ENCODE measurements around the gene KPNA5. TPM values are rescaled to one million over a fixed set of nuclear protein-coding genes. Genes with fewer than 3 reads are reported as not detected.
"Not testable (repeated sequence)": the region's sequence is repeated elsewhere in the genome, so short reads cannot be mapped to it uniquely, and the experiment has no call there.

KPNA5 gene
- total RNA-seq, 4 donors from 2014 or later = 9.8 to 16.8 (median 13.4) TPM

DNA sequence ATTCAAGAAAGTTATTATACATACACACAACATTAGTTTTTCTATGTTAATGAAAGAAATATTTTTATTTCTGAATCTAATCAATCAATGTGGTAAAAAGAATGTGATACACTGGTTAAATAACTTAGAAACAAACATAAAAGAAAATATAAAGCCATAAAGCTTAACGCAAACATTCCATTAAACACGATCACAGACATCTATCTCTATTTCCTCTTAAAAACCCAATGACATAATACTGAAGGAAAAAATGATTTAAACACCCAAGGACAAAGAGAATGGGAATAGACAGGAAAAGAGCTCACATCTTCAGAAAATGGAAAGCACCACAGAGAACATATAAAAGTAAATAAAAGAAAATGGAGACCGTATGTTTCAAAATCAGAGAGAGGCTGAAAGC is 31.9 kb upstream of the KPNA5 start:
- Histone ChIP-seq H3K36me3 (peaks cover 0 to 36% of the 10 kb centered on the region in 2 donors), H3K27me3 (no peaks in the 10 kb centered on the region)
- WGBS, 2 donors (ENCODE audit: low coverage in 1 of 2) = 83 to 92% methylated on average over 3 of the region's 3 CpGs

GRCh38 chr6:116651916-116652315 is 29.1 kb upstream of the KPNA5 start:
- H3K27ac ChIP-seq = no peak overlapping the region
- WGBS, 2 donors (ENCODE audit: low coverage in 1 of 2) = 85 to 86% methylated on average over 4 of the region's 4 CpGs
- H3K36me3 ChIP-seq = peaks cover 0 to 43% of the 10 kb centered on the region in 2 donors
- no peak for TF ChIP-seq POLR2A (IDR thresholded peaks at IDR 0.05)
- TF ChIP-seq CTCF (IDR thresholded peaks at IDR 0.05) = no peak
- TF ChIP-seq POLR2AphosphoS5 (IDR thresholded peaks at IDR 0.05) = no peak
- H3K4me3 ChIP-seq = no peak overlapping the region
- H3K9me3 ChIP-seq = no peaks in the 10 kb centered on the region
- ATAC-seq = no peak
- no peaks in the 10 kb centered on the region for H3K4me1 ChIP-seq
- H3K27me3 ChIP-seq = no peaks in the 10 kb centered on the region

More for the DNA sequence above, 31.9 kb upstream of the KPNA5 start:
- no peak for TF ChIP-seq EP300 (IDR thresholded peaks at IDR 0.05)
- TF ChIP-seq POLR2A (IDR thresholded peaks at IDR 0.05) = no peak
- no peak for TF ChIP-seq CTCF (IDR thresholded peaks at IDR 0.05)
- no peaks in the 10 kb centered on the region for H3K4me1 ChIP-seq
- H3K4me3 ChIP-seq = no peak overlapping the region
- H3K9me3 ChIP-seq = no peaks in the 10 kb centered on the region
- no peak overlapping the region for H3K27ac ChIP-seq
- no peak for ATAC-seq

GRCh38 chr6:116661594-116661993 is 19.4 kb upstream of the KPNA5 start:
- no peak overlapping the region for H3K27ac ChIP-seq
- TF ChIP-seq CTCF (IDR thresholded peaks at IDR 0.05) = no peak
- TF ChIP-seq POLR2AphosphoS5 (IDR thresholded peaks at IDR 0.05) = no peak
- no peak for TF ChIP-seq EP300 (IDR thresholded peaks at IDR 0.05)
- no peak for TF ChIP-seq POLR2A (IDR thresholded peaks at IDR 0.05)
- H3K9me3 ChIP-seq = no peaks in the 10 kb centered on the region
- no peaks in the 10 kb centered on the region for H3K27me3 ChIP-seq
- peaks cover 0 to 27% of the 10 kb centered on the region in 2 donors for H3K36me3 ChIP-seq
- H3K4me1 ChIP-seq = peaks cover 0 to 25% (median 3%) of the 10 kb centered on the region in 3 donors
- no peak overlapping the region for H3K4me3 ChIP-seq
- ATAC-seq = no peak

DNA sequence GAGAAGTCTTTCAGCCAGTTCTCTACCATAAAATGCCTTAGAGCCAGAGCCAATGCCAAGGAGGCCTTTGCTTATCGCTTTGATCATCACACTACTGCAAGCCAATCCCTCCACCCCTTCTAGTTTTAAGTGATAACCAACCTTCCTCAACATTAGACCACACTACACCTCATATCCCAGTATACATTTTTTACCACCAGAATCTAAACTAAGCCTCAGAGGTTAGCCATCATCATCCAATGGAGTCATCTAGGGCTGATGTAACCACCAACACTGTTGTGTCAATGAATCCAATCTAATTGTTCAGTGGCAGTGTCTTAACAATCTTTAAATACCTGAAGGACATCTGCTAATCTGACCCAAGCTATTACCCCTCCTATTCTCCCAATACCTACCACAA is 18.8 kb upstream of the KPNA5 start:
- no peak for ATAC-seq
- H3K4me1 ChIP-seq = peaks cover 0 to 31% (median 4%) of the 10 kb centered on the region in 3 donors
- H3K9me3 ChIP-seq = no peaks in the 10 kb centered on the region
- H3K4me3 ChIP-seq = no peak overlapping the region
- peaks cover 0 to 22% of the 10 kb centered on the region in 2 donors for H3K36me3 ChIP-seq
- TF ChIP-seq POLR2A (IDR thresholded peaks at IDR 0.05) (no peak), CTCF (IDR thresholded peaks at IDR 0.05) (no peak), EP300 (IDR thresholded peaks at IDR 0.05) (no peak), POLR2AphosphoS5 (IDR thresholded peaks at IDR 0.05) (no peak)
- no peak overlapping the region for H3K27ac ChIP-seq
- H3K27me3 ChIP-seq = no peaks in the 10 kb centered on the region
- 100% methylated on average over 1 of the region's 1 CpG for WGBS, 2 donors (ENCODE audit: low coverage in 1 of 2)

DNA sequence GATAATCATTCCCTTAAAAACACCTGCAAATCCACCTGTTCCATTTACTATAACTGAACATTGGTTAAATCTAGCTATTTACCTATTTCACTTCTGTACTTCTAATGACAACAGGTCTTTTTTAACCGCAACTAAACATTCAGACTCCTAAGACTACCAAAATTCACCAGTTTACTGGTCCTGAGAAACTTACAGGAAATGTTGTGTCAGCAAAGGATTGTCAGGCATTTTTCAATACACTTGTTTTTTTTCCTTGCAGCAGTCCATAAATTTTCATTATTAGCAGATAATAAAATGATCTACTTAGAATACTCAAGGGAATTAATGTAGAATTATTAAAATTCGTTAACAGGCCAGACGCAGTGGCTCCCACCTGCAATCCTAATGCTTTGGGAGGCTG is 17.7 kb upstream of the KPNA5 start:
- H3K27me3 ChIP-seq = no peaks in the 10 kb centered on the region
- peaks cover 0 to 11% of the 10 kb centered on the region in 2 donors for H3K36me3 ChIP-seq
- H3K9me3 ChIP-seq = no peaks in the 10 kb centered on the region
- TF ChIP-seq CTCF (IDR thresholded peaks at IDR 0.05) (no peak), POLR2AphosphoS5 (IDR thresholded peaks at IDR 0.05) (no peak), POLR2A (IDR thresholded peaks at IDR 0.05) (no peak), EP300 (IDR thresholded peaks at IDR 0.05) (no peak)
- WGBS, 2 donors (ENCODE audit: low coverage in 1 of 2) = 94 to 100% methylated on average over 2 to 3 of the region's 3 CpGs
- no peak overlapping the region for H3K4me3 ChIP-seq
- H3K27ac ChIP-seq = no peak overlapping the region
- no peak for ATAC-seq
- peaks cover 2 to 43% (median 7%) of the 10 kb centered on the region in 3 donors for H3K4me1 ChIP-seq

DNA sequence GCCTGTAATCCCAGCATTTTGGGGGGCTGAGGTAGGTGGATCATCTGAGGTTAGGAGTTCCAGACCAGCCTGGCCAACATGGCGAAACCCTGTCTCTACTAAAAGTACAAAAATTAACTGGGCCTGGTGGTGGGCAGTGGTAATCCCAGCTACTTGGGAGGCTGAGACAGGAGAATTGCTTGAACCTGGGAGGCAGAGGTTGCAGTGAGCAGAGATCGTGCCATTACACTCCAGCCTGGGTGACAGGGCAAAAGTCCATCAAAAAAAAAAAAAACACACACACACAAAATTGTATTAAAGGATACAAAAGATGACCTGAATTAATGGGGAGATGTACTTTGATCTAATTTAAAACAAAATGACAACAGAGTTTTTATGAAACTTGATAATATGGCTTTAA is 16.8 kb upstream of the KPNA5 start:
- H3K36me3 ChIP-seq, H3K27ac ChIP-seq, H3K4me3 ChIP-seq, ATAC-seq, H3K27me3 ChIP-seq, H3K9me3 ChIP-seq: not testable (repeated sequence)
- H3K4me1 ChIP-seq = peaks cover 2 to 43% (median 7%) of the 10 kb centered on the region in 3 donors
- 100% methylated on average over 1 to 2 of the region's 2 CpGs for WGBS, 2 donors (ENCODE audit: low coverage in 1 of 2)
